A673 (cell line): ENCODE data around the gene TGM3.

Experiments
- EZH2 ChIP-seq: fragments of 200-600 bp; sonication (generic); IDR thresholded peaks from 2 replicates; pipeline ENCODE4 v1.6.1; 2017; ENCODE audit warnings: borderline replicate concordance, low read depth, mild to moderate bottlenecking, mixed read lengths, antibody characterized with exemption, low read length; ENCODE audit not compliant: poor library complexity, severe bottlenecking
- TF ChIP-seq, protein P1 (sequence below): fragments of 300-800, 200-600 bp; sonication (generic); conservative IDR thresholded peaks from 2 replicates; pipeline ENCODE4 v1.5.1; 2017; ENCODE audit warnings: low read depth, mild to moderate bottlenecking, antibody characterized with exemption, low read length, moderate library complexity, mixed read lengths

DNA sequence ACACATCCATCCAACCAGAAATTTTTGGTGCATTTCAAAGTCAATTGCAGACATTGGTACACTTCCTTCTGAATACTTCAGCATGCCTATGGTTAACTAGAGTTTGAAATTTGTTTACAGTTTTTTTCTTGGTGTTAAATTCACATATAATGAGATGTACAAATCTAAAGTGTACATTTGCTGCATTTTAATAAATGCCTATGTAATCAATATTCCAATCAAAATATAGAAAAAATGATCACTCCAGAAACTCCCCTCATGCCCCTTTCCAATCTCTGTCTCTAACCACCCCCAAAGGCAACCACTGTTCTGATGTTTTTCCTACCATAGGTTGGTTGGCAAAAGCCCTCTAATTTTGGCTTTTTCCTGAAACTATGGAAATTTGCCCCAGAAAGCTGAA is 77.3 kb downstream of the TGM3 start:
- TF ChIP-seq, protein P1, sequence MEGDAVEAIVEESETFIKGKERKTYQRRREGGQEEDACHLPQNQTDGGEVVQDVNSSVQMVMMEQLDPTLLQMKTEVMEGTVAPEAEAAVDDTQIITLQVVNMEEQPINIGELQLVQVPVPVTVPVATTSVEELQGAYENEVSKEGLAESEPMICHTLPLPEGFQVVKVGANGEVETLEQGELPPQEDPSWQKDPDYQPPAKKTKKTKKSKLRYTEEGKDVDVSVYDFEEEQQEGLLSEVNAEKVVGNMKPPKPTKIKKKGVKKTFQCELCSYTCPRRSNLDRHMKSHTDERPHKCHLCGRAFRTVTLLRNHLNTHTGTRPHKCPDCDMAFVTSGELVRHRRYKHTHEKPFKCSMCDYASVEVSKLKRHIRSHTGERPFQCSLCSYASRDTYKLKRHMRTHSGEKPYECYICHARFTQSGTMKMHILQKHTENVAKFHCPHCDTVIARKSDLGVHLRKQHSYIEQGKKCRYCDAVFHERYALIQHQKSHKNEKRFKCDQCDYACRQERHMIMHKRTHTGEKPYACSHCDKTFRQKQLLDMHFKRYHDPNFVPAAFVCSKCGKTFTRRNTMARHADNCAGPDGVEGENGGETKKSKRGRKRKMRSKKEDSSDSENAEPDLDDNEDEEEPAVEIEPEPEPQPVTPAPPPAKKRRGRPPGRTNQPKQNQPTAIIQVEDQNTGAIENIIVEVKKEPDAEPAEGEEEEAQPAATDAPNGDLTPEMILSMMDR, result no peak
- TF ChIP-seq EZH2, result no peak
